HCT116 (cell line): ENCODE data around the gene MMS19. TPM values are rescaled to one million over a fixed set of nuclear protein-coding genes. Genes with fewer than 3 reads are reported as not detected.

Experiments used
- ATAC-seq: fragments of 200-7000 bp; cut with Tn5 transposase; 2 replicates; pipeline ENCODE4 v1.9.1; 2020; ENCODE audit warnings: mild to moderate bottlenecking, moderate library complexity
- BruUV-seq: library from RNA; stranded (reverse); fragments of 400-500 nt; replicated peaks from 2 replicates; lab custom pipeline; 2021; lab: Mats Ljungman, UMichigan
- CTCF ChIA-PET: fragments of 300-600 bp; sonication (Branson Sonifier 250); formaldehyde crosslinking; loops from one replicate; lab custom pipeline; 2021; ENCODE audit warnings: antibody characterized with exemption; lab: Charles Lee
- POLR2A ChIA-PET: fragments of 300-600, 350-600 bp; sonication (Branson Sonifier 250); formaldehyde crosslinking; loops from one replicate; lab custom pipeline; 2021; ENCODE audit warnings: antibody characterized with exemption; lab: Charles Lee
- RAD21 ChIA-PET, 2 experiments: fragments of 300-600 bp; sonication (Branson Sonifier 250); formaldehyde crosslinking; loops; one replicate each; lab custom pipeline; 2023; ENCODE audit warnings: low total read pairs in 2 of 2; ENCODE audit not compliant: uncharacterized antibody in 2 of 2, unreplicated experiment in 2 of 2, low non-redundant PET in 1 of 2; lab: Charles Lee
- DNase-seq: peaks from one replicate; pipeline ENCODE4 v3.0.0-alpha.2; 2010; ENCODE audit warnings: low read depth, low spot score
- H2AFZ ChIP-seq: fragments of 200-600 bp; shearing (Covaris generic), sonication (generic); 2 replicates; pipeline ENCODE4 v1.6.1; 2017; ENCODE audit warnings: low read depth, mixed run types, mixed read lengths, antibody characterized with exemption, low read length; ENCODE audit not compliant: poor library complexity, severe bottlenecking
- H3K27ac ChIP-seq: 2 replicates; pipeline ENCODE4 v1.5.1; 2012; ENCODE audit warnings: low read depth, low read length
- H3K27me3 ChIP-seq: fragments of 200-600 bp; sonication (generic); 2 replicates; pipeline ENCODE4 v1.6.1; 2016; ENCODE audit warnings: mixed run types, low read length, mixed read lengths; ENCODE audit not compliant: insufficient read depth
- H3K36me3 ChIP-seq, 2 experiments: fragments of 200-500 bp in 1 of 2; fragments of 200-600 bp in 1 of 2; sonication (Bioruptor generic) in 1 of 2; sonication (generic) in 1 of 2; 2 replicates each; pipeline versions ENCODE4 v1.5.1 to v1.6.1; 2014 to 2016; ENCODE audit warnings: low read length in 2 of 2, inconsistent platforms in 1 of 2, mixed read lengths in 1 of 2, mixed run types in 1 of 2; ENCODE audit not compliant: insufficient read depth in 2 of 2, control insufficient read depth in 1 of 2
- H3K4me1 ChIP-seq, 2 experiments: fragments of 200-600 bp in 1 of 2; sonication (generic) in 1 of 2; 2 replicates each; pipeline versions ENCODE4 v1.5.1 to v1.6.1; 2012 to 2017; ENCODE audit warnings: low read length in 2 of 2, inconsistent platforms in 1 of 2, mild to moderate bottlenecking in 1 of 2, mixed read lengths in 1 of 2, mixed run types in 1 of 2, moderate library complexity in 1 of 2; ENCODE audit not compliant: insufficient read depth in 2 of 2, control insufficient read depth in 1 of 2
- H3K4me2 ChIP-seq: fragments of 200-600 bp; sonication (generic); 2 replicates; pipeline ENCODE4 v1.6.1; 2017; ENCODE audit warnings: mixed run types, low read length, mixed read lengths
- H3K4me3 ChIP-seq, 2 experiments: fragments of 200-600 bp in 1 of 2; sonication (generic) in 1 of 2; replicated peaks in 1 of 2; 2 replicates each; pipeline ENCODE4 v1.5.1; 2011 to 2016; ENCODE audit warnings: low read length in 2 of 2, control low read depth in 1 of 2, low read depth in 1 of 2, mild to moderate bottlenecking in 1 of 2, mixed read lengths in 1 of 2, mixed run types in 1 of 2
- H3K79me2 ChIP-seq: fragments of 200-600 bp; sonication (generic); 2 replicates; pipeline ENCODE4 v1.6.1; 2017; ENCODE audit warnings: mild to moderate bottlenecking, mixed run types, low read length, moderate library complexity, mixed read lengths; ENCODE audit not compliant: insufficient read depth
- H3K9ac ChIP-seq: fragments of 200-600 bp; sonication (generic); 2 replicates; pipeline ENCODE4 v1.6.1; 2016; ENCODE audit warnings: low read length, mixed read lengths
- H3K9me2 ChIP-seq: fragments of 200-600 bp; sonication (generic), shearing (Covaris generic); 2 replicates; pipeline ENCODE4 v1.6.1; 2017; ENCODE audit warnings: mixed run types, mild to moderate bottlenecking, moderate library complexity; ENCODE audit not compliant: insufficient read depth
- H3K9me3 ChIP-seq, 2 experiments: fragments of 200-500 bp in 1 of 2; fragments of 200-600 bp in 1 of 2; sonication (Bioruptor generic) in 1 of 2; sonication (generic) in 1 of 2; 2 replicates each; pipeline ENCODE4 v1.6.1; 2014 to 2017; ENCODE audit warnings: low read length in 2 of 2, mixed read lengths in 2 of 2, inconsistent platforms in 1 of 2, low read depth in 1 of 2, mild to moderate bottlenecking in 1 of 2, mixed run types in 1 of 2, moderate library complexity in 1 of 2; ENCODE audit not compliant: control insufficient read depth in 1 of 2, insufficient read depth in 1 of 2
- H4K20me1 ChIP-seq: fragments of 200-600 bp; sonication (generic), shearing (Covaris generic); 2 replicates; pipeline ENCODE4 v1.6.1; 2017; ENCODE audit warnings: mixed run types, mild to moderate bottlenecking, moderate library complexity; ENCODE audit not compliant: insufficient read depth
- CBX3 ChIP-seq: IDR thresholded peaks from 2 replicates; pipeline ENCODE4 v1.6.1; 2012; ENCODE audit warnings: low read depth
- CTCF ChIP-seq, 3 experiments: fragments of 200-600 bp in 1 of 3; sonication (generic) in 1 of 3; IDR thresholded peaks in 2 of 3; conservative IDR thresholded peaks in 1 of 3; 2 replicates each; pipeline ENCODE4 v1.5.1; 2012 to 2017; ENCODE audit warnings: low read depth in 2 of 3, low read length in 2 of 3, antibody characterized with exemption in 1 of 3, borderline replicate concordance in 1 of 3, control low read depth in 1 of 3, mild to moderate bottlenecking in 1 of 3, mixed read lengths in 1 of 3, mixed run types in 1 of 3, moderate library complexity in 1 of 3; ENCODE audit not compliant: insufficient read depth in 1 of 3
- ELF1 ChIP-seq: IDR thresholded peaks from 2 replicates; pipeline ENCODE4 v1.6.1; 2012; ENCODE audit warnings: low read depth, borderline replicate concordance
- EZH2phosphoT487 ChIP-seq: fragments of 200-600 bp; IDR thresholded peaks from 2 replicates; pipeline ENCODE4 v1.6.1; 2018; ENCODE audit warnings: antibody characterized with exemption, borderline replicate concordance
- FOSL1 ChIP-seq: IDR thresholded peaks from 2 replicates; pipeline ENCODE4 v1.6.1; 2012; ENCODE audit warnings: low read depth
- MAX ChIP-seq: IDR thresholded peaks from 2 replicates; pipeline ENCODE4 v1.6.1; 2012
- POLR2AphosphoS5 ChIP-seq: IDR thresholded peaks from 2 replicates; pipeline ENCODE4 v1.6.1; 2011; ENCODE audit warnings: mild to moderate bottlenecking, low read depth, low read length, moderate library complexity
- RAD21 ChIP-seq: IDR thresholded peaks from 2 replicates; pipeline ENCODE4 v1.6.1; 2012; ENCODE audit warnings: low read depth, mild to moderate bottlenecking
- REST ChIP-seq: IDR thresholded peaks from 2 replicates; pipeline ENCODE4 v1.6.1; 2012; ENCODE audit warnings: low read depth
- YY1 ChIP-seq: IDR thresholded peaks from 2 replicates; pipeline ENCODE4 v1.6.1; 2011; ENCODE audit warnings: low read length, low read depth, moderate library complexity, mild to moderate bottlenecking; ENCODE audit not compliant: insufficient replicate concordance; ENCODE audit errors: extremely low read depth
- intact Hi-C: fragments of 100-400 bp; cut with micrococcal nuclease; formaldehyde crosslinking; loops from 2 replicates; pipeline ENCODE4 v1.10.0; 2022
- total RNA-seq: library from RNA; stranded (reverse); gene quantifications from one replicate; pipeline ENCODE4 v1.2.1, GENCODE V29; 2021; ENCODE audit not compliant: unreplicated experiment

MMS19 gene
- total RNA-seq, 1 experiment from 2014 or later: 101 TPM

- BruUV-seq: no TSS peak
- Histone ChIP-seq H3K4me1 (no peaks in the 10 kb centered on the region), H3K79me2 (peaks cover 14% of the 10 kb centered on the region; the same call in 1 of the 2 replicates), H3K36me3 (peaks cover 36 to 44% of the 10 kb centered on the region in 2 experiments), H3K9me2 (no peaks in the 10 kb centered on the region), H3K27ac (no peak overlapping the region), H3K4me3 (no peak overlapping the region), H3K9me3 (no peaks in the 10 kb centered on the region), H3K9ac (no peak overlapping the region), H3K4me2 (no peak overlapping the region), H3K27me3 (no peaks in the 10 kb centered on the region), H2AFZ (no peak overlapping the region), H4K20me1 (no peaks in the 10 kb centered on the region)
- ATAC-seq: 0 out of 2 replicates have a peak, but pooled peaks have one; percentile 18
- ChIA-PET CTCF (no interaction called here), POLR2A (no interaction called here), RAD21 (no interaction called here)
- DNase-seq: no peak
- intact Hi-C loops: no loop called here
- TF ChIP-seq FOSL1: no peak
- 0 out of 2 replicates have a peak, but pooled peaks have one; percentile 4 for TF ChIP-seq POLR2AphosphoS5
Measured at GRCh38 chr10:97454330-97455036, 43.7 kb downstream of the MMS19 start.

- Histone ChIP-seq H3K4me1 (peaks cover under 1 to 2% of the 10 kb centered on the region in 2 experiments), H2AFZ (no peak overlapping the region), H3K4me3 (no peak overlapping the region), H3K36me3 (peaks cover 20 to 28% of the 10 kb centered on the region in 2 experiments), H3K79me2 (peaks cover 28% of the 10 kb centered on the region), H3K4me2 (no peak overlapping the region), H3K27me3 (no peaks in the 10 kb centered on the region), H3K9ac (no peak overlapping the region), H3K27ac (no peak overlapping the region), H4K20me1 (no peaks in the 10 kb centered on the region), H3K9me3 (no peaks in the 10 kb centered on the region), H3K9me2 (no peaks in the 10 kb centered on the region)
- CTCF ChIA-PET: no interaction called here
- POLR2A ChIA-PET: no interaction called here
- ATAC-seq (no peak), DNase-seq (no peak)
- RAD21 ChIA-PET: no interaction called here
- intact Hi-C loops: no loop called here
- no TSS peak for BruUV-seq
- TF ChIP-seq YY1: no peak
- no peak for TF ChIP-seq CTCF (IDR thresholded peaks at IDR 0.05 in 2 of 3, conservative IDR thresholded peaks at IDR 0.05 in 1 of 3; ENCODE audit: borderline replicate concordance in 1 of 3, insufficient read depth in 1 of 3, low read depth in 2 of 3, low read length in 2 of 3)
- no peak for TF ChIP-seq MAX
- TF ChIP-seq POLR2AphosphoS5: no peak
- TF ChIP-seq EZH2phosphoT487: no peak
- TF ChIP-seq CBX3: no peak
- TF ChIP-seq REST: no peak
- no peak for TF ChIP-seq ELF1
- TF ChIP-seq RAD21: no peak
- TF ChIP-seq, all 23 proteins: peak for 0
Measured at GRCh38 chr10:97452352-97452751, 45.9 kb downstream of the MMS19 start.
